HG02763 (cell line): ENCODE data around the gene DDX49.
"Not testable (repeated sequence)": the region's sequence is repeated elsewhere in the genome, so short reads cannot be mapped to it uniquely, and the experiment has no call there.

Experiments used
- ATAC-seq: cut with Tn5 transposase; IDR thresholded peaks from one replicate; pipeline ENCODE4 v1.9.1; 2021; ENCODE audit warnings: mild to moderate bottlenecking, moderate library complexity; ENCODE audit not compliant: unreplicated experiment

The DDX49 gene

DNA sequence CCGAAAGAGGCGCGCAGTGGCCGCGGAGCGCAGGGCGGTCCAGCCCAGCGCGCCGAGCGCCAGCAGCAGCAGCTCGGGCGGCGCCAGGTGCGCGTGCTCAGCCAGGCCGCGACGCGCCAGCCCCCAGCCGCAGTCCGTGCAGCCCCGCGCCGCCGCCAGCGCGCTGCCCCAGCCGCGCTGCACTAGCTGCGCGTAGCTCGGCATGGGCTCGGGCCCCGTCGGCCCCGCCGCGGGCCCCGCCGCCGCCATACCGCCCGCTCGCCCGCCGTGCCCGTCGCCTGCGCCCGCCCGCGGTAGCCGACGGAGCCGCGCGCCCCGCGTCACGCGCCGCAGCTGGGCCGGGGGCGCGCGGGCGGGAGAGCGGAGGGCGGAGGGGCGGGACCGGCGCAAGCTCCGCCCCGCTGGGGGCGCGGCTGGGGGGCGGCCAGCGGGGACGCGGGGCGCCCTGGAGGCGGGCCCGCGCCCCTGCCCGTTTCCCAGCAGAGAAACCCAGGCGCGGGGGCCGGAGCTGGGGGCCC lies 23.6 kb upstream of the DDX49 start, which contains the start of gene CERS1:
Gene CERS1 (minus strand): TSS at position 335 of the 518 bp plus-strand sequence. CDS start 86 bp downstream, at position 249.
- no peak for ATAC-seq

GRCh38 chr19:18896421-18896841 lies 23.1 kb upstream of the DDX49 start:
- no peak for ATAC-seq

GRCh38 chr19:18897094-18898029 lies 22.2 kb upstream of the DDX49 start:
- no peak for ATAC-seq

DNA sequence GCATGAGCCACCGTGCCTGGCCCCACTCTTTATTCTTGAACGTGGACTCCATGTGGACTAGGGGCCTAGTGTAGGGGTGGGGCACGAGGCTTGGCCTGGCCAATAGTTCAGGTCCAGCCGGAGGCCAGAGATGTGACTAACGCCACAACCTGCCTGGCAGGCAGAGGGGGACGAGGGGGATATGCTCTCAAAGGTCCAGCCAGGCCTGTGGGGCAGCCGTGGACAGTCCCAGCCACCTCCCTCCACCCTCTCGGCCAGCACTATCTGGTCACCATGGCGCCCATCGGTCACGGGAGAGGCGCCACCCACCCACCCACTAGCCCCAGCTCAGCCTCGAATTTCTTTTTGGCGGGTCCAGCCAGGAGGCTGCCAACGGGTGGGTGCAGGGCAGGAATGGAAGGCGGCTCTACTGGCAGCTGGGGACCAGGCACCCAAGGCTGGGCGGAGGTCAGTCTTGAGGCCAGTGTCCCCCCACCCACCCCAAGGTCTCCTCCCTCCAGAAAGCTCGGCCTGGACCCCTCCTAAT lies 21.4 kb upstream of the DDX49 start:
- no peak for ATAC-seq

DNA sequence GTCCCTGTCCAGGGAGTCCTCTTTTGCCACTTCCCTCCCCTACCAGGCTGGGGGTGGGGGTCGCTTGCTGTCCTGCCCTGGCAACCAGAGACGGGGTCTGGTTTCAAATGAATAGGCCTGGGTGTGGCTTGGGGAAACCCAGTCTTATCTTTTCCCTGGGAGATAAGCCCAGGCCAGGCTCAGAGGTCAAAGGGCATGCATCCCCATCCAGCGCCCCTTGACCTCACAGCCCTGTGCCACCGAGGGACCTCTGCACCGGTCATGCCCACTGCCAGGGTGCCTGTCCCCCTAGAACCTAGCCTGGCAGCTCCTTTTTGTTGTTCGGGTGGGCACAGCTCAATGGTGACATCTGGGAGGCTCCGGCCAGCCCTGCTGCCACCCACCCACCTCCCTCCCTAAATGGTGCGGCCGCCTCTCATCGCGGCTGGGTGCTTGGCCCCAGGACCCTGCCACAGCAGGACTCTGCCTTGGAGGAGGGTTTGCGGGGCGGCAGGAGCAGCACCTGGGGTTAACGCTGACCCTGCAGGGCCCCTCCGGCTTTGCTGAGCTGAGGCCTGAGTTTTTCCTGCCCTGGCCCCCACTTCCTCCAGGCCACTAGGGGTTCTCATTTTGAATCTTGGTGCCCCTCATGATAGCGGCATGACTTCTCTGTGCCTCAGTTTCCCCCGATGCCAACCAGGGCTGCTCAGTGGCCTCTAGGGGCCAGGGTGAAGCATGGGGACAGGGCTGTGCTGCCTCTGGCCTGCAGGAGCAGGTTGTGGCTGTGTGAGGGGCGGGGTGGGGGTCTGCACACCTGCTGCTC lies 20.7 kb upstream of the DDX49 start:
- ATAC-seq, result no peak

- ATAC-seq, result no peak
These were observed 19.6 kb upstream of the DDX49 start for GRCh38 chr19:18899624-18900560.

- no peak for ATAC-seq
These were observed 18.6 kb upstream of the DDX49 start for GRCh38 chr19:18900700-18901481.

DNA sequence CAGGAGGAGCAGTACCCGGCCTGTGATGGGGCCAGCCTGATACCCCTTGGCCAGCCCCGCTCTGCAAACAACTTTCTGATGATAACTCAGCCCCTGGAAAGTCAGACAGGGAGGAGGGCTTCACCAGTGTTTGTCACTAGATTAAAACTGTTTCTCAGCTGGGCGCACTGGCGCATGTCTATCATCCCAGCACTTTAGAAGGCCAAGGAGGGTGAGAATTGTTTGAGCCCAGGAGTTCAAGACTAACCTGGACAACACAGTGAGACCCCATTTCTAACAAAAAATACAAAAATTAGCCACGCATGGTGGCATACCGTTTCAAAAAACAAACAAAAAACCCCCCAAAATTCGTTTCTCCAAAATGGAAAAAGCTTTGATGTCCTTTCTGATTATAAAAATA lies 18.0 kb upstream of the DDX49 start:
- ATAC-seq, result no peak

DNA sequence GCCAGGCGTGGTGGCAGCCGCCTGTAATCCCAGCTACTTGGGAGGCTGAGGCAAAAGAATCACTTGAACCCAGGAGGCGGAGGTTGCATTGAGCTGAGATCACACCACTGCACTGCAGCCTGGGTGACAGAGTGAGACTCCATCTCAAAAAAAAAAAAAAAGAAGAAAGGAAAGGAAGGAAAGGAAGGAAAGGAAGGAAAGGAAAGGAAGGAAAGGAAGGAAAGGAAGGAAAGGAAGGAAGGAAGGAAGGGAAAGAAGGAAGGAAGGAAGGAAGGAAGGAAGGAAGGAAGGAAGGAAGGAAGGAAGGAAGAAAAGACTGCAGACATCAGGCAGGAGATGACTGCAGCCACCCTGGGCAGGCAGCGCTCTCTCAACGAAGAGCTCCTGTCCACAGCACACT lies 17.0 kb upstream of the DDX49 start:
- not testable (repeated sequence) for ATAC-seq

- no peak for ATAC-seq
These were observed 16.1 kb upstream of the DDX49 start for GRCh38 chr19:18903156-18904037.

DNA sequence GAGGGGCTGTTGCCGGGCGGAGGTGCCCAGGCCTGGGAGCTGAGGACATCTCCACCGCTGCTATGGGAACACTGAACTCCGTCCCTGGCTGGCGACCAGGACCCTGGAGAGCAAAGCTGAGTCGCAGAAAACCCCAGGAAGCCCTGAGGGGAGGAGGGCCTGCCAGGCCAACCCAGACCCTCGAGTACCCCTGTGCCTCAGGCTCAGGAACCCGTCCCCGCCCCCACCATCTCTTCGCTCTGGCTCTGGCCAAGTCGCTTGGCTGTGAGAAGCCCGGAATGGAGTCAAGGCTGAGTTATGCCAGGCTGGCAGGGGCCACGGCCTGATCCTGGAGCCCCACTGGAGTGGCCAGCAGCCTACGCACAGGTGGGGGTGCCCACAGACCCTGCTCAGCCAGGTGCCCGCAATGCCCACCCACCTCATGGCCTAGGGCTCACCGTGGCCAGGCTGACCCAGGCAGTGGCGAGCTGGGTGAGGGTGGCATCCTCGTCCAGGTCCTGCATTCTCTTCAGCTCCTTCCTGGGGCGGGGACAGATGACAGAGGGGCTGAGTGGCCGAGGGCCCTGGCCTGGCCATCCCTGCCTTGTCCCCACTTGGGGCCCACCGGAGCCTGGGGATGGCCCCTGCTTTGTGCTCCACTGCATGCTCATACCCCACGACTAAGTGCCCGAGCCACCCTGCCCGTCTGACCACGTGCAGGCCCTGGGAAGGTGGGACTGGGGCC lies 15.0 kb upstream of the DDX49 start:
- ATAC-seq, result no peak

- no peak for ATAC-seq
These were observed 14.5 kb upstream of the DDX49 start for GRCh38 chr19:18905058-18905456.

DNA sequence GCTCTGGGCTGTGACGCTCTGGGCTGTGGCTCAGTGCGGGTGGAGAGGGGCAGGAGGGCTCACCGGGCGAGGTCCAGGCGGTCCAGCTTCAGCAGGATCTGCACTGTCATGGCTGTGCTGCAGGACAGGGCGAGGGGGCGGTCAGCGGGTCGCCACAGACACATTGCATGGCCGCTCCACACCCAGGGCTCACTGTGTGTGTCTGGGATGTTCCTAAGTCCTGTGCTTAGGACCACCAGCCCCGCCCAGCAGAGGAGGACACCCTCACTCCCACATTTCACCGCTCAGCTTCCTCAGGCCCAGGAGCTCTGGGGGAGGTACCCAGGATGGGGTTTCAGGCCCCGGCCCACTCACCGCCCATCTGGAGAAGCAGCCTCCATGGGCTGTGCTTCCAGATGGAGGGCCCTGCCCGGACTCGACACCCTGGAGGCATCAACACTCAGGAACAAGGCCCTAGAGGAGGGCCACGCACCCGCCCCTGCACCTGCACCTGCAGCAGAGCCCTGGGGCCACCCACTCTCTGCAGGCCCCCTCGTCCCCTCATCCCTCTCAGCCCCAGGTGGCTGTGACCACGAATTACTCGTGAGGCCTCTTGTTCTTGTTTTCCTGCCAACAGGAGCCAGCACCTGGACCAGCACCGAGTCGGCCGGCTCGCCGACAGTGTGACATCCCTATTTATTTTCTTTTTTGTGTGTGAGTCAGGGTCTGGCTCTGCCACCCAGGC lies 13.8 kb upstream of the DDX49 start:
- ATAC-seq, result no peak

DNA sequence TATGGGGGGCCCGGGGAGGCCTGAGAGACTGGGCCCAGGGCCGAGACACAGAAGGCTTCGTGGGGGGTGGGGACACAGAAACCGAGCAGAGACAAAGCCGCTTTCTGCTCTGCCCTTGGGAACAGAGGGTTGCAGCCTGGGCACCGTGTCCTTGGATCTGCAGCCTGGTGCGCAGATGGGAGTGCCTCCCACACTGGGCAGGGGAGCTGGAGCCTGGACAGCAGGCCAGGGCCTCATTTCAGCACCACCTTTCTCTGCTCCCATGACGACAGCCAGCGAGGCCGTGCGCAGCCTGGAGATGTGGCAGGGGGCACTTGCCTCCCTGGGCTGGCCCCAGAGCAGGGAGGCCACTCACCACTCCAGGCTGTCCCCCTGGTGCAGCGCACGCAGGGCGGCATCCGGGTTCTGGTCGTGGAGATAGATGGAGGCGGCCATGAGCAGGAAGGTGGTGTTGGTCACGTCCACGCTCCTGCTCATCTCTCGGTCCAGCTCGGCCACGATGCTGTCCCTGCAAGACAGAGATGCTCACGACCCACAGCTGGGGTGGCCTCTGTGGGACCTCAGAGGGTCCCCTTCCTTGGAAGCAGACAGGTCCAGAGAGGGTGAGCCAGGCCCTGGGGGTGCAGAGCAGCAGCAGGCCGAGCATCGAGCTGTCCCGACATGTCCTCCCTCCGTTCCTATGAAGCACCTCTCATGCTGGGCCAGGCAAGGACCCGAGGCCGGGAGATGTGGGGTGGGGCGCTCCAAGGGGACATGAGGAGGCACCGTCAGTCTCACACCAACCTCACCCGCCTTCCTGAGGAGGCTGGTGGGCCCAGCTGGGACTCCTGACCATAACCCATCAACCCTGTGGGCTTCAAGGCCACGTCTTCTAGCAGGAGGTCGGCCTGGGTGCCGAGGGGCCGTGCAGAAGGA lies 12.7 kb upstream of the DDX49 start:
- no peak for ATAC-seq

DNA sequence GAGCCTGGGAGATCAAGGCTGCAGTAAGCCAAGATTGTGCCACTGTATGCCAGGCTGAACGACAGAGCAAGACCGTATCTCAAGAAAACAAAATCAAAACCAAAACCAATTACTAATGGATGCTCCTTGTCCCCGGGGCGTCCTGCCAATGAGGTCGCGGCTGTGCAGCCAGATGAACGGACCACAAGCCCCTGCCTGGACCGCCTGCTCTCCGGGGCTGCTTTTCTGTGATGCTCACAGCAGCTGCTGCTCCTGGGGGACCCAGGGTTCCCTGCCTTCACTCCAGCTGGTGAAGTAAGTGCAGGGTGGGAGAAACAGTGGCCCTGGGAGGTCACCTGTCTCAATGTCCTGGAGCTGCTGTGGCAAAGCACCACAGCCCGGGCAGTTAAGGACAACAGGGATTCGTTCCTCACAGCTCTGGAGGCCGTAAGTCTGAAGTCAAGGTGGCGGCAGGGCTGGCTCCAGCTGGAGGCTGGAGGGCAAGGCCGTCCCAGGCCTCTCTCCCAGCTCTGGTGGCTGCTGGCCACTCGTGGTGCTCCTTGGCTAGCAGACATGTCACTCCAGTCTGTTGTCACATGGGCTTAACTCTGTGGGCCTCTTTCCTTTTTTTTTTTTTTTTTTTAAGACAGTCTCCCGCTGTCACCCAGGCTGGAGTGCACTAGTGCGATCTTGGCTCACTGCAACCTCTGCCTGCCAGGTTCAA lies 10.4 kb upstream of the DDX49 start:
- ATAC-seq, result no peak
